Right kidney (tissue), 9 donors: ENCODE data around the gene SSX4B.
"Not testable (repeated sequence)": the region's sequence is repeated elsewhere in the genome, so short reads cannot be mapped to it uniquely, and the experiment has no call there.

Experiments
- DNase-seq: peaks from one replicate; pipeline ENCODE4 v3.0.0-alpha.2; 2016
- long read RNA-seq, 8 donors: transcript quantifications; one replicate each; lab custom pipeline, GENCODE V29; 2026

The SSX4B gene, protein sequence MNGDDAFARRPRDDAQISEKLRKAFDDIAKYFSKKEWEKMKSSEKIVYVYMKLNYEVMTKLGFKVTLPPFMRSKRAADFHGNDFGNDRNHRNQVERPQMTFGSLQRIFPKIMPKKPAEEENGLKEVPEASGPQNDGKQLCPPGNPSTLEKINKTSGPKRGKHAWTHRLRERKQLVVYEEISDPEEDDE
- long read RNA-seq, donor 1 = 0 reads
- long read RNA-seq, donor 2 = 0 reads
- long read RNA-seq, donor 3 = 0 reads
- long read RNA-seq, donor 4 = 0 reads
- long read RNA-seq, donor 5 = 0 reads
- long read RNA-seq, donor 6 = 0 reads
- long read RNA-seq, donor 7 = 0 reads
- long read RNA-seq, donor 8 = 0 reads

DNA sequence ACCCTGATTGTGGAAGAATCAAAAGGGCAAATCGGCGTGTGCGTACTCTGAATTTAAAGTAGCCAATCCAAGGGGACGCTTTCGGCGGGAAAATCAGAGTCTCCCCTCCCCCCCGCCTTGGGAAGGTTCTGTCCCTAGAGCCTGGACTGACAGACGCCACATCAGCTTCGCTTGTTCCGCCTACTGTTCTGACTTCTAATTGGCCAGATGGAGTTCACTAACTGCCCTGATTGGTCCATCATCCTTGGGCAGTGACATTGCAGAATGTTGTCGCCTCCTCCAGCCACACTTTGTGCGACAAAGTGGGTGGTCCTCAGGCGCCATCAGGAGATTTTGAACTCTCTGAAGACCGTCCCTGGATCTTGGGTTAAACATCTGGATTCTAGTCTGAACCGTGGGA, at the start of gene SSX4B:
SSX4B (minus strand) TSS at position 101 of the 400 bp plus-strand sequence. CDS start 588 bp downstream, outside the sequence.
- DNase-seq = not testable (repeated sequence)

DNA sequence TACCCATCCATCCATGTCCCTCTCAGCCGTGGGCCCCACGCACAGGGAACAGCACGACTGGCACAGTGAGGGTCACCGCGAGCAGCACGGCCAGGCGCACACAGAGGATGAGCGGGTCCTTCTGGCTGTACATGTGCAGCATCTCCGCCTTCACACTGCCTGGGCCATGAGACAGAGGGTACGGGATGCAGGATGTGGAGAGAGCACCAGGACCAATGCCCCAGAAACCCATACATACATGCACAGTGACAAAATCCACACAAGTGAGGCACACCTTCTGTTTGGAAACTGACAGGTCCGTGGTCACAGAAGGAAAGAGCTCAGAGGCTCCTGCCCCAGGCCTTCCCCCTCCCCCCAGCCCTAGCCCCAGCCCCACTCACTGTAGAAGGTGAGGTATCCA, 48.8 kb upstream of the SSX4B start:
- no peak for DNase-seq

DNA sequence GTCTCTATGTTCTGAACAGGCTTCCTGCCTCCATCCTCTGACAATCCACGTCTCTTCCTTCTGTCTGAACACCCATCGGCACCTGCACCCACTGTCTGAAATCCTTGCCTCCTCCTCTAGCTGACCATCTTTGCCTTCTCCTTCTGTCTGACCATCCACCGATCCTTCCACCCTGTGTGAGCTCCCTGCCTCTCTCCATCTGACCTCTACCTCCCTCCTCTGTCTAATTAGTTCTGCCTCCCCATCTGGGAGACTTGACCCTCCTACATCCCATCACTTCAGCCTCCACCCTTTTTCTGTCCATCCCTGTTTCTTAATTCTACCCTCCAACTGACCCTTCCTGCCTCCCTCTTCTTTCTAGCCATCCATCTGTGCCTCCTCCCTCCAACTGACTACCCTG, 48.3 kb upstream of the SSX4B start:
- no peak for DNase-seq

DNA sequence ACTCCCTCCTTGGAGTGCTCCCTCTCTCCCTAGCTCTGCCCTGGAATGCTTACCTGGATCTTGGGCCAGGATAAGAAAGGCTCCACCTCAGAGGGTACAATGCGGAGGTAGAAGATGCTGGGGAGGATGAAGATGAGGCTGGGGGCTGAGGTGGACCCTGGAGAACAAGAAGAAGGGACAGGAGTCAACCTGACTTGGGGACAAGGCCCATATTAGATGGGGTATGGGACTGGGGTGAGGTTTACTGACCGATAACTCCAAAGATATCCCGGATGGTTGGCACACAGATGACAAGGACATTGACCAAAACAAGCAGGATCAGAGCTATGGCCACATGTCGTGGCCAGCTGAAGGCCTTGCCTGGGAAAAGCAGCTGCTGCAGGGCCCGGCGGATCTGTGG, 47.7 kb upstream of the SSX4B start:
- no peak for DNase-seq

DNA sequence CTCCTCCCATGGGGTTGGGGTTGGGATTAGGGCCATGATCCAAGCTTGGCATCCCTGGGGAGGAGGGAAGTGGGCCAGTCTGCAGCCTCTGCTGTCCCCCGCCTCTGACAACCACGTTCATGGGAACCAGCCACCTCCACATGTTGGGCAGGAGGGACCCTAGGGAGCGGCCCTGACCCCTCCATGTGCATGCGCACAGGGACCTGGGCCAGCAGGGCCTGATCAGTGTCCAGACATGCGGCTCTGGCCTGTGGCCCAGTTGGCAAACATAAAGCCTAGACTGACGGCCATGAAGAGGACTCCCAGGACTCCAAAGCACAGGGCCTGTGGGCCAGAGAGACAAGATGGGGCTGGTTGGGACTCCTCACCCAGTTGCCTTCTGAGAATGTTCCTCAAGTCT, 47.0 kb upstream of the SSX4B start:
- no peak for DNase-seq

DNA sequence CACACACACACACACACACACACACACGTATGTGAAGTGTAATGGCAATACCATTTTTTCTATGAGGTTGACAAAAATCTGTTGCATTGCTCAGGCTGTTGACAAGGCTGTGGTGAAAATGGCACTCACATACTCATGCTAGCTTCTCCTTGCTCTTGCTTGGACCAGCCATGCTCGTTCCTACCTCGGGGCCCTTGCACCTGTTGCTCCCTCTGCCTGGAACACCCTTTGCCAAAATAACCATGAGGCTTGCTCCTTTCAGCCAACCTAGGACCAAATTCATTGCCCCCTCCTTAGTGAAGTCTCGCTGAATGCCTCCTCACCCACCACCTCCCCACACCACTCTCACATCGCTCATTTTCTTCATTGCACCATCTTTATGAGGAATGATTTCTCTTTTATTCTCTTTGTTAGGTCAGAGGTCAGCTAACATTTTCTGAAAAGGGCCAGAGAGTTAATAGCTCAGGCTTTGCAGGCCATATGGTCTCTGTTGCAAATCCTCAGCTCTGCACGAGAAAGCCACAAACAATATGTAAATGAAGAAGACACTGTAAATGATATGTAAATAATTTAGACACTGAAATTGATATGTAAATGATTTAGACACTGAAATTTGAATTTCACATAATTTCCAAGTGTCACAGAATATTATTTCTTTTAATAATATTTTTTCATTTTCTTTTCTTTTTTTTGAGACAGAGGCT, 45.0 kb upstream of the SSX4B start:
- no peak for DNase-seq

DNA sequence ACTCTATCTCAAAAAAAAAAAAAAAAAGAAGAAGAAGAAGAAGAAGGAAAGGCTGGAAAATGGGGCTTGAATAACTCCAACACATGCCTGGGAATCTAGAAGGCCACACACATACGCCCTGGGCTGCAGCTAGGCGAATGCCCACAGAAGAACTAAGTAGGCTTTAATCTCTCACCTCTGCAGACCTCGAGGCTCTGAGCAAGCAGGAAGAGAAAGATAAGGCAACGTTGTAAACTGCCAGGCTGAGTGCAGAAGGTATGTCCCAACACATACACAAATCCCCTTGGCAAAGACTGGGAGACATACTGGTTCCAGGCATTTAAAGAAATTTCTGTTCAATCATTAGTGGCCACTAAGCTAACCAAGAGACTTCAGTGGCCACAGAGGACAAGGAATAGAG, 39.9 kb upstream of the SSX4B start:
- no peak for DNase-seq

DNA sequence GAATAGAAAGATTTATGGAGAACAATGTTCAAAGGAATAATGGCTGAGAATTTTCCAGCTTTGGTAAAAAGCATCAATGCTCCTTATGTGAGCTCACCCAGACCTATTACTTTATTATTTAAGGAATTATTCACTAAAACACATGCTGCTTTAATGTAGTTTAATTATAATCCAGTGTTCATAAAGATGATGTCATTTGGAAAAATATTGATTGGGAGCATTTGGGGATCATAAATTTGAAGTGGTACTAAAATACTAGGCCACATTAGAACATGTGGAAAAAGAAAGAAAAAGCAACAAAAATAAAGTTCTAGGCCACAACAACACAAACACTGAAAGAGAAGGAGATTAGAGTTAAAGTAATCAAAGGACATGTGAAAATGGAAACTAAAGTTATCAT, 38.3 kb upstream of the SSX4B start:
- DNase-seq = no peak

DNA sequence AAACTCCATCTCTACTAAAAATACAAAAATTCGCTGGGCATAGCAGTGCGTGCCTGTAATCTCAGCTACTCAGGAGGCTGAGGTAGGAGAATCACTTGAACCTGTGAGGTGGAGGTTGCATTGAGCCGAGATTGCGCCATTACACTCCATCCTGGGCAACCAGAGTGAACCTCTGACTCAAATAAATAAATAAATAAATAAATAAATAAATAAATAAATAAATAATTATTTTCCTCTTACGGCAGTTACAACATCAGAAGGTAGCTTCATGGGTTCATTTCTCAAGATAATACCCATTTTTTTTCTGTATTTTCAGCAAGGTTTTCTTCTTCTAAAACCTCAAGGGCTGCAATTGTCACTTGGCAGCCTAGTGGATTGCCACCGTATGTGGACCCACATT, 35.4 kb upstream of the SSX4B start:
- not testable (repeated sequence) for DNase-seq

DNA sequence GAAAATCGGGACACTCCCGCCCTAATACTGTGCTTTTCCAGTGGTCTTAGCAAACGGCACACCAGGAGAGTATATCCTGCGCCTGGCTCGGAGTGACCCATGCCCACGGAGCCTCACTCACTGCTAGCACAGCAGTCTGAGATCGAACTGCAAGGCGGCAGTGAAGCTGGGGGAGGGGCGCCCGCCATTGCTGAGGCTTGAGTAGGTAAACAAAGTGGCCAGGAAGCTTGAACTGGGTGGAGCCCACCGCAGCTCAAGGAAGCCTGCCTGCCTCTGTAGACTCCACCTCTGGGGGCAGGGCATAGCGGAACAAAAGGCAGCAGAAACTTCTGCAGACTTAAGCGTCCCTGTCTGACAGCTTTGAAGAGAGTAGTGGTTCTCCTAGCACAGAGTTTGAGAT, 22.0 kb upstream of the SSX4B start:
- not testable (repeated sequence) for DNase-seq

DNA sequence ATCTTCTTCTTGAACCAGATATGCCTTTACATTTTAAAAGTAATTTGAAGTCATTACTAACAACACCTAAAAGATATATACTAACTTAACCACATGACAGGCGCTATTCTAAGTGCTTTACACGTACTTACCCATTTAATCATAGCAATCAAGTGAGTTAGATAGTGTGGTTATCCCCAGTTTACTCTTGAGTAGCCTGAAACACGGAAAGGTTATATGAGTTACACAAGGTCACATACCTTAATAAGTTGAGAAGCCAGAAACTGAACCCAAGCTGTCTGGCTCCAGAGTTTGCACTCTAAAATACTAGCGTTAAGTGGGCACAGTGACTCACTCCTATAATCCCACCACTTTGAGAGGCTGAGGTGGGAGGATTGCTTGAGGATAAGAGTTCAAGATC, 18.4 kb upstream of the SSX4B start:
- not testable (repeated sequence) for DNase-seq

DNA sequence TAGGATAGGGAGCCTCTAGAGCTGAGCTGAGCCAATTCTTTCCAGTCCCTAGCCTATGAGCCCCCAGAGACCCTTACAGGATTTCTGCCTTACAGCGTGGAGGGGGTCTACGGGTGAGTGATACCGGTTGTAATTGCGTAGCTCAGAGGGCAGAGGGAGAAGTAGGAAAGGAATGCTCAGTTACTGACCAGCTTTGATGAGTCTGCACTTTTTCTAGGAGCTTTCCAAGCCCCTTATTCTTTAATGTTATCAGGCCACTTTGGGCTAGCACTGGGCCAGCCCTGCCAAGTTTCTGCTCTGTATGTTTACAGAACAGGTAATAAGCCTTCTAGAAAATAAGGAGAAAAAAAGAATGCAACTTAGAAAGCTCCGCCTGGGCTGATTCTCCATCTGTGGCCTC, 17.8 kb upstream of the SSX4B start:
- not testable (repeated sequence) for DNase-seq

DNA sequence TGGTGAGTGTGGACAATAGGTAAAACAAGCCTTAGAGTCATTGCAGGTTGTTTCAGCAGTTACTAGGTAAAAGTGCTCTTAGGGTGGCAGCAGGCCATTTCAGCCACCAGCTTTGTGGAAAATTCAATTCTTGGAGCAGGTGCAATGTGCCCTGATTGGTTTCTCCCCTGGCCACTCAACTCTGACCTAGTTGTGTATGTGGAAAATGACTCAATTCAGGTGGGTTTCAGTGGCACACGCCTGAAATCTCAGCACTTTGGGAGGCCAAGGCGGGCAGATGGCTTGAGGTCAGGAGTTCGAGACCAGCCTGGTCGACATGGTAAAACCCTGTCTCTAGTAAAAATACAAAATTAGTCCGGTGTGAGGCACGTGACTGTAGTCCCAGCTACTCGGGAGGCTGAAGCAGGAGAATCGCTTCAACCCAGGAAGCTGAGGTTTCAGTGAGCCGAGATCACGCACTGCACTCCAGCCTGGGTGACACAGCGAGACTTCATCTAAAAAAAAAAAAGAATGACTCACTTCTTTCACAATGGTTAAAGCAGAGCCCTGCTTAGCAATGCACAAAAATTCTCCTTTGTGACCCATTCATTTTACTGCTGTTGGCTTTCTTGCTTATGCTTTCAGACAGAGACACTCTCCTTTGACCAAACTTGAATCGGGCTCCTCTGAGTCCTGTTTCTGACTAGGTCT, 15.4 kb upstream of the SSX4B start:
- DNase-seq = not testable (repeated sequence)

DNA sequence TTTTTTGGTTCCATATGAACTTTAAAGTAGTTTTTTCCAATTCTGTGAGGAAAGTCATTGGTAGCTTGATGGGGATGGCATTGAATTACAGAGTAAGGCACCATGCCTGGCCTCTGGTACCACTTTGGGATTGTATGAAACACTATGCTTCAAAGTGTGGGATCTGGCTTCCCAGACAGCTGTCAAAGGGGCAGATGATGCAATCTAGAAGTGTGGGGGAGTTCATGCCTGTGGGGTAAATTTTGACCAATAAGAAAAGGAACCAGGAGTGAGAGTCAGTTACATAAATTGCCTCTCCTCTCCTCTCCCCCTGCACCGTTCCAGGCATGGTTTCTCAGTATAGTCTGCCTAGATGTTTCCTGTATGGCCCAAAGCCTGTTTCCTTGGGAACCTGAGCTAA, 13.9 kb downstream of the SSX4B start:
- DNase-seq = not testable (repeated sequence)

DNA sequence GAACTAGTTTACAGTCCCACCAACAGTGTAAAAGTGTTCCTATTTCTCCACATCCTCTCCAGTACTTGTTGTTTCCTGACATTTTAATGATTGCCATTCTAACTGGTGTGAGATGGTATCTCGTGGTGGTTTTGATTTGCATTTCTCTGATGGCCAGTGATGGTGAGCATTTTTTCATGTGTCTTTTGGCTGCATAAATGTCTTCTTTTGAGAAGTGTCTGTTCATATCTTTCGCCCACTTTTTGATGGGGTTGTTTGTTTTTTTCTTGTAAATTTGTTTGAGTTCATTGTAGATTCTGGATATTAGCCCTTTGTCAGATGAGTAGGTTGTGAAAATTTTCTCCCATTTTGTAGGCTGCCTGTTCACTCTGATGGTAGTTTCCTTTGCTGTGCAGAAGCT, 14.8 kb downstream of the SSX4B start:
- not testable (repeated sequence) for DNase-seq

DNA sequence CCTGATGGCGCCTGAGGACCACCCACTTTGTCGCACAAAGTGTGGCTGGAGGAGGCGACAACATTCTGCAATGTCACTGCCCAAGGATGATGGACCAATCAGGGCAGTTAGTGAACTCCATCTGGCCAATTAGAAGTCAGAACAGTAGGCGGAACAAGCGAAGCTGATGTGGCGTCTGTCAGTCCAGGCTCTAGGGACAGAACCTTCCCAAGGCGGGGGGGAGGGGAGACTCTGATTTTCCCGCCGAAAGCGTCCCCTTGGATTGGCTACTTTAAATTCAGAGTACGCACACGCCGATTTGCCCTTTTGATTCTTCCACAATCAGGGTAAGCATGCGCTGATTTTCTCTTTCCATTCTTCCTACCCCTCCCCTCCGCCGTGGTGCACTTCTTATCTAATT, 28.5 kb downstream of the SSX4B start, which contains the start of gene SSX4:
SSX4 (plus strand) TSS at position 301 of the 400 bp plus-strand sequence. CDS start 515 bp downstream, outside the sequence.
- not testable (repeated sequence) for DNase-seq

DNA sequence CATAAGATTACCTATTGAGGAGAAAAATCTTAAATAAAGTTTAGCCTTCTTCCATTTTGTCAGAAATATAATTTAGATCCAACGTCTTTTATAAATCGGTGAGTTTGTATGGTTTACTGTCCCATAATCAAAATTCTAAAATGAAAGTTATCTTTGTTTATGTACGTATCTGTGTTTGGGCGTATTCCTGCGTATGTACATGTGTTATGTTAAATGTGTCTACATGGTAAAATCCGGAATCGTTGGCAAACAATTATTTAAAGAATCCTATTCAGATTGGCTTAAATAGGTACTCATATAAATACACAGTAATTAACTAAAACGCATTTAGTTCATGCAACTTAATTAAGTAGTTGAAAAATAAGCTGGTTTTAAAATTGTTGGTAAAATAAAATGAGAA, 41.4 kb downstream of the SSX4B start:
- not testable (repeated sequence) for DNase-seq

DNA sequence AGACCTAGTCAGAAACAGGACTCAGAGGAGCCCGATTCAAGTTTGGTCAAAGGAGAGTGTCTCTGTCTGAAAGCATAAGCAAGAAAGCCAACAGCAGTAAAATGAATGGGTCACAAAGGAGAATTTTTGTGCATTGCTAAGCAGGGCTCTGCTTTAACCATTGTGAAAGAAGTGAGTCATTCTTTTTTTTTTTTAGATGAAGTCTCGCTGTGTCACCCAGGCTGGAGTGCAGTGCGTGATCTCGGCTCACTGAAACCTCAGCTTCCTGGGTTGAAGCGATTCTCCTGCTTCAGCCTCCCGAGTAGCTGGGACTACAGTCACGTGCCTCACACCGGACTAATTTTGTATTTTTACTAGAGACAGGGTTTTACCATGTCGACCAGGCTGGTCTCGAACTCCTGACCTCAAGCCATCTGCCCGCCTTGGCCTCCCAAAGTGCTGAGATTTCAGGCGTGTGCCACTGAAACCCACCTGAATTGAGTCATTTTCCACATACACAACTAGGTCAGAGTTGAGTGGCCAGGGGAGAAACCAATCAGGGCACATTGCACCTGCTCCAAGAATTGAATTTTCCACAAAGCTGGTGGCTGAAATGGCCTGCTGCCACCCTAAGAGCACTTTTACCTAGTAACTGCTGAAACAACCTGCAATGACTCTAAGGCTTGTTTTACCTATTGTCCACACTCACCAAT, 43.9 kb downstream of the SSX4B start:
- DNase-seq = not testable (repeated sequence)

DNA sequence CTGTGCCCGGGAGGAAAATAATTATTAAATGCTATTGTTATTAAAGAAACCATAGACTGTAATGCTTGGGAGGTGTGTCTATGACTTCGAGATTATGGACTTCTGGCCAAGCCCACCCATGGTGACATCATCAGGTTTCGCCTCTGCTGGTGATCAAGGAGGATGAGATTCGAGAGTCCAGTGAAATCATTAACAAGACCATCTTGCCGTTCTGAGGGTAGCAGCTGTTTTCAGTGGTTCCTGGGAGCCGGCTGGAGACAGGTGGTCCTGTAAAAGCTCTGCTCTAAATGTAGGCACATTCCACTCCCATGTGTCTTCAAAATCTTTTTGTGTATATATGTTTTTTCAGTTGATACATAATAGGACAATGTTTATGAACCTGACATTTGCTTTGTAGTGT, 52.5 kb downstream of the SSX4B start:
- DNase-seq = not testable (repeated sequence)

DNA sequence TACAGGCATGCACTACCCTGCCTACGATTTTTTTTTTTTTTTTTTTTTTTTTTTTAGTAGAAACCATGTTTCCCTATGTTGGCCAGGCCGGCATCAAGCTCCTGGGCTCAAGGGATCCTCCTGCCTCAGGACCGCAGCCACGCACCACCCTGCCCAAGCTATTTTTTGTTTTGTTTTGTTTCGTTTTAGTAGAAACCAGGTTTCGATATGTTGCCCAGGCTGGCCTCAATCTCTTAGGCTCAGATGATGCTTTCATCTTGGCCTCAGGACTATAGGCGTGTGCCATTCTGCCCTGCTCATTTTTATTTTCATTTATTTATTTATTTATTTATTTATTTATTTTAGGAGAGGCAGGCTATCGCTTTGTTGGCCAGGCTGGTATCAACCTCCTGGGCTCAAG, 54.1 kb downstream of the SSX4B start:
- no peak for DNase-seq

DNA sequence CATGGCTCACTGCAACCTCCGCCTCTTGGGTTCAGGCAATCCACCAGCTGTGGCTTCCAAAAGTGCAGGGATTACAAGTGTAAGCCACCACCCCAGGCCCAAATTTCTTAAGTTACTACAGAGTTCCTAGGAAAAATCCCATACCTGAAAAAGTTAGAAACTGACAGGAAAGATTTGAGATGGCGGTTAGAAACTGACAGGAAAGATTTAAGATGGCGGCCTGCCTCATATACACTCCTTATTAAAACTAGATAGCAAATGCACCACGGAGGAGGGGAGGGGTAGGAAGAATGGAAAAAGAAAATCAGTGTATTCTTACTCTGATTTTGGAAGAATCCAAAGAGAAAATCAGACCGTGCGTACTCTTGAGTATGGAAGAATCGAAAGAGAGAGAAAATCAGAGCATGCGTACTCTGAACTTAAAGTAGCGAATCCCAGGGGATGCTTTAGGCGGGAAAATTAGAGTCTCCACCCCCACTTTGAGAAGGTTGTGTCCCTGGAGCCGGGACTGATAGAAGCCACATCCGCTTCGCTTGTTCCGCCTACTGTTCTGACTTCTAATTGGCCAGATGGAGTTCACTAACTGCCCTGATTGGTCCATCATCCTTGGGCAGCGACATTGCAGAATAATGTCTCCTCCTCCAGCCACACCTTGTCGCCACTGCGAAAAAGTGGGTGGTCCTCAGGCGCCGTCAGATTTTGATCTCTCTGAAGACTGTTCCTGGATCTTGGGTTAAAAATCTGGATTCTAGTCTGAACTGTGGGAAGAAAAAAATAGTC, 55.3 kb downstream of the SSX4B start, which contains the start of gene SSX3:
SSX3 (minus strand) TSS at position 389 of the 780 bp plus-strand sequence. CDS start 1,454 bp downstream, outside the sequence.
- DNase-seq = not testable (repeated sequence)
